ENCODE data around the gene KLF7.

GRCh38 chr2:207071820-207072219 is 93.9 kb downstream of the KLF7 start:
- TF ChIP-seq CTCF (conservative IDR thresholded peaks at IDR 0.05 in 1 of 2, IDR thresholded peaks at IDR 0.05 in 1 of 2; ENCODE audit: extremely low read depth in 1 of 2, insufficient read depth in 1 of 2, low read depth in 1 of 2, low read length in 2 of 2) (no peak), EZH2 (IDR thresholded peaks at IDR 0.05; ENCODE audit: borderline replicate concordance, low read length) (no peak)
